Cardiac septum (tissue), 1 donor: ENCODE measurements around the gene PKP4. TPM values are rescaled to one million over a fixed set of nuclear protein-coding genes. Genes with fewer than 3 reads are reported as not detected.
A peak's percentile ranks its signal among the peaks of the same experiment; 100 is the strongest.
"Not testable (repeated sequence)": the region's sequence is repeated elsewhere in the genome, so short reads cannot be mapped to it uniquely, and the experiment has no call there.

Experiments
- DNase-seq: peaks from one replicate; pipeline ENCODE4 v3.0.0-alpha.2; 2020; ENCODE audit warnings: low spot score
- intact Hi-C: fragments of 100-400 bp; cut with DNase I; formaldehyde crosslinking; loops from one replicate; pipeline ENCODE4 v1.14.0; 2022
- long read RNA-seq: library from polyadenylated mRNA; unstranded; transcript quantifications from one replicate; pipeline ENCODE4 v2.0.0, GENCODE V29; 2021
- total RNA-seq: library from RNA; stranded (reverse); fragmentation: NEBNext Ultra II Directional; extraction: Animal tissue kit (Norgen Biotek cat#: 25700); gene quantifications from one replicate; pipeline ENCODE4 v1.2.1, GENCODE V29; 2021
- donor health status: DM: no; HTN: no; CAD: no.

The PKP4 gene, protein sequence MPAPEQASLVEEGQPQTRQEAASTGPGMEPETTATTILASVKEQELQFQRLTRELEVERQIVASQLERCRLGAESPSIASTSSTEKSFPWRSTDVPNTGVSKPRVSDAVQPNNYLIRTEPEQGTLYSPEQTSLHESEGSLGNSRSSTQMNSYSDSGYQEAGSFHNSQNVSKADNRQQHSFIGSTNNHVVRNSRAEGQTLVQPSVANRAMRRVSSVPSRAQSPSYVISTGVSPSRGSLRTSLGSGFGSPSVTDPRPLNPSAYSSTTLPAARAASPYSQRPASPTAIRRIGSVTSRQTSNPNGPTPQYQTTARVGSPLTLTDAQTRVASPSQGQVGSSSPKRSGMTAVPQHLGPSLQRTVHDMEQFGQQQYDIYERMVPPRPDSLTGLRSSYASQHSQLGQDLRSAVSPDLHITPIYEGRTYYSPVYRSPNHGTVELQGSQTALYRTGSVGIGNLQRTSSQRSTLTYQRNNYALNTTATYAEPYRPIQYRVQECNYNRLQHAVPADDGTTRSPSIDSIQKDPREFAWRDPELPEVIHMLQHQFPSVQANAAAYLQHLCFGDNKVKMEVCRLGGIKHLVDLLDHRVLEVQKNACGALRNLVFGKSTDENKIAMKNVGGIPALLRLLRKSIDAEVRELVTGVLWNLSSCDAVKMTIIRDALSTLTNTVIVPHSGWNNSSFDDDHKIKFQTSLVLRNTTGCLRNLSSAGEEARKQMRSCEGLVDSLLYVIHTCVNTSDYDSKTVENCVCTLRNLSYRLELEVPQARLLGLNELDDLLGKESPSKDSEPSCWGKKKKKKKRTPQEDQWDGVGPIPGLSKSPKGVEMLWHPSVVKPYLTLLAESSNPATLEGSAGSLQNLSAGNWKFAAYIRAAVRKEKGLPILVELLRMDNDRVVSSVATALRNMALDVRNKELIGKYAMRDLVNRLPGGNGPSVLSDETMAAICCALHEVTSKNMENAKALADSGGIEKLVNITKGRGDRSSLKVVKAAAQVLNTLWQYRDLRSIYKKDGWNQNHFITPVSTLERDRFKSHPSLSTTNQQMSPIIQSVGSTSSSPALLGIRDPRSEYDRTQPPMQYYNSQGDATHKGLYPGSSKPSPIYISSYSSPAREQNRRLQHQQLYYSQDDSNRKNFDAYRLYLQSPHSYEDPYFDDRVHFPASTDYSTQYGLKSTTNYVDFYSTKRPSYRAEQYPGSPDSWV
- total RNA-seq, result 43.2 TPM
- long read RNA-seq, full-length matches to known transcripts, result 4 of 37 reads
- long read RNA-seq, partial matches to known transcripts, result 17 of 37 reads
- long read RNA-seq, other reads (novel, unspliced or antisense), result 16 of 37 reads

DNA sequence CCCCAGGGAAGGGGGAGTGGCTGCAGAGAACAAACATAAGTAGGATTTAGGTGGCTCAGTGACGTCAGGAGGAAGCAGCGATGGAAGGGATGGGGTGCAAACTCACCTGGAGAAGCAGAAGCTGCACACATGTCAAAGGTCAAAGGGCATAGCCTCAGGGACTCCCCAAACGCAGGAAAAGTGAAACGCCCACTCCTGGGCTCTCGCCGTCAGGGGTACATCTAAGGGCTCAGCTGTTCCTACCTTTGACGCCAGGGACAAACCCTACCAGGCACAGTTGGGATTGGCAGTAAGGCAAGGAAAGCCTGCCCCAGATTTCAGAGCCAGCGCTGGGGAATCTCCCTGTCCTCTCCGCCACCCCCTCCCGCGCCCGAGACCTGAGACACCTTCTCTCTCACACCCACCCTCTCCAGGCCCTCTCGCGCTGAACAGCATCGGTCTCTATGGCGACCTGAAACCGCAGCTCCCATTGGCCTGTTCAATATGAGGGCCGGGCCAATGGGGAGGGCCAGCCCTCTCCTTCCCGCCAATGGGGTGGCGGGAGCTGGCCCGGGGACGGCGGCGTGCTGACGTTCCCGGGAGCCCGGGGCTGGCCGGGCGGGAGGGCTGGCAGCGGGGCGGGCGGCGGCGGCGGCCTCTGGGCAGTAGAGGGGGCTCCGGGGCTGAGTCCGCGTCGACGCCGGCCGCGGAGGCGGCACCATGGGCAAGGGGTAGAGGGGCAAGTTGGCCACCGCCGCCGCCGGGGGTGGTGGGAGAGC, at the start of gene PKP4, which contains the start of gene CCDC148:
TSS of gene PKP4 (plus strand) at position 644 of the 758 bp plus-strand sequence. CDS start 76,233 bp downstream, outside the sequence.
TSS of gene CCDC148 (minus strand) at position 445 of the 758 bp plus-strand sequence. CDS start at position 131, 314 bp downstream.
- intact Hi-C loops, result loop anchor here (2.0 to 10.0 kb wide), 6 partner anchors 81 to 422 kb away; no protein-coding TSS in a partner anchor
- DNase-seq, result peak; percentile 95

- no peak for DNase-seq
- intact Hi-C loops, result no loop called here
Observed at GRCh38 chr2:158407031-158407430, 49.7 kb upstream of the PKP4 start.

DNA sequence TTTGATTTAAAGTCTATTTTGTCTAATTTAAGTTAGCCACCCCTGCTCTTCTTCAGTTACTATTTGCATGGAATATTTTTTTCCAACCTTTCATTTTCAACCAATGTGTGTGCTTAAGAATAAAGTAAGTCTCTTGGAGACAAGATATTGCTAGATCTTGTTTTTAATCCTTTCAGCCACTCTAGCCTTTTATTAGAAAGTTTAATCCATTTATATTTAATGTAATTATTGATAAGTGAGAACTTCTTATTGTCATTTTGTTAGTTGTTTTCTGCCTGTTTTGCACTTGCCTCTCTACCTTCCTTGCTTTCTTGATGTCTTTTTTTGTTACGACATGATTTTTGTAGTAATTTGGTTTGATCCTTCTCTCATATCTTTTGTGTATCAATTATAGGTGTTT, 46.6 kb upstream of the PKP4 start:
- DNase-seq, result no peak
- intact Hi-C loops, result no loop called here

- no peak for DNase-seq
- intact Hi-C loops, result no loop called here
Observed at GRCh38 chr2:158411748-158412147, 45.0 kb upstream of the PKP4 start.

GRCh38 chr2:158412206-158412605, 44.5 kb upstream of the PKP4 start:
- intact Hi-C loops, result no loop called here
- DNase-seq, result no peak

GRCh38 chr2:158413581-158413980, 43.2 kb upstream of the PKP4 start:
- no peak for DNase-seq
- intact Hi-C loops, result no loop called here

DNA sequence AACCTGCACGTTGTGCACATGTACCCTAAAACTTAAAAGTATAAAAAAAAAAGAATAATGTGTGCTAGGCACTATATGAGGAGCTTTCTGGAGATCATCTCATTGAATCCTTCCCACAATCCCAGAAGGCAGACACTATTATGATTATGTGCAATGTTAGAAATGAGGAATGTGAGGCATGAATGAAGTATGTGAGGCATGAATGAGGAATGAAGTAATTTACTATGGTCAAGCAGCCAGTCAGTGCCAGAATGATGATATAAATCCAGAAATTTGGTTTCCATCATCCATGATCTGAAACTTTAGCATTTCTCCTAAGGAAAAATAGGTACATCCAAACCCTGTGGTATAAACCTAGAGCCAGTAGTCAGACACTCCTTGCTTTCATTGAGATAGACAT, 42.2 kb upstream of the PKP4 start:
- intact Hi-C loops, result no loop called here
- no peak for DNase-seq

DNA sequence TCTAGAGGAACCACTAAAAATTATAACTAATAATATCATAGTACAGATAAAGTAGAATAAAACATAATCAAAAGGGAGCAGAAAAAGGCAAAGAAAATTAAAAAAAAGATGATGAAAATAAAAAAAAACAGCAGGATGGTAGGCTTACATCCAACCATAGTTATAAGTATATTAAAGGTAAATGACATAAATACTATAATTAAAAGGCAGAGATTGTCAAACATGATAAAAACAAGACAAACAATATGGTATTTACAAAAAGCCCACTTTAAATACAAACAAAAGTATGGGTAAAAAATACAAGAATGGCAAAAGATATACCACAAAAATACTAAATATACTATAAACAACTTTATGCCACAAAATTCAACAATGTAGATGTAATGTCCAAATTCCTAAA, 24.6 kb upstream of the PKP4 start:
- no peak for DNase-seq
- intact Hi-C loops, result no loop called here

DNA sequence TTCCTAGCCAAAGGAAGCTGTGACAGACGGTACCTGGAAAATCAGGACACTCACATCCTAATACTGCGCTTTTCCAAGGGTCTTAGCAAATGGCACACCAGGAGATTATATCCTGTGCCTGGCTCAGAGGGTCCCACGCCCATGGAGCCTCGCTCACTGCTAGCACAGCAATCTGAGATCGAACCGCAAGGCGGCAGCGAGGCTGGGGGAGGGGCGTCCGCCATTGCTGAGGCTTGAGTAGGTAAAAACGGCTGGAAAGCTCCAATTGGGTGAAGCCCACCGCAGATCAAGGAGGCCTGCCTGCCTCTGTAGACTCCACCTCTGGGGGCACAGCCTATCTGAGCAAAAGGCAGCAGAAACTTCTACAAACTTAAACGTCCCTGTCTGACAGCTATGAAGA, 23.0 kb upstream of the PKP4 start:
- intact Hi-C loops, result not testable (repeated sequence)

DNA sequence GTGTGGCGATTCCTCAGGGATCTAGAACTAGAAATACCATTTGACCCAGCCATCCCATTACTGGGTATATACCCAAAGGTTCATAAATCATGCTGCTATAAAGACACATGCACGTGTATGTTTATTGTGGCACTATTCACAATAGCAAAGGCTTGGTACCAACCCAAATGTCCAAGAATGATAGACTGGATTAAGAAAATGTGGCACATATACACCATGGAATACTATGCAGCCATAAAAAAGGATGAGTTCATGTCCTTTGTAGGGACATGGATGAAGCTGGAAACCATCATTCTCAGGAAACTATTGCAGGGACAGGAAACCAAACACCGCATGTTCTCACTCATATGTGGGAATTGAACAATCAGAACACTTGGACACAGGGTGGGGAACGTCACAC, 17.7 kb upstream of the PKP4 start:
- intact Hi-C loops, result not testable (repeated sequence)

More for the DNA sequence above, 23.0 kb upstream of the PKP4 start:
- DNase-seq, result not testable (repeated sequence)

GRCh38 chr2:158443606-158444005, 13.1 kb upstream of the PKP4 start:
- no peak for DNase-seq
- intact Hi-C loops, result no loop called here

More for the DNA sequence above, 17.7 kb upstream of the PKP4 start:
- DNase-seq, result not testable (repeated sequence)

- peak; percentile 86 for DNase-seq
- intact Hi-C loops, result loop anchor here (2.0 to 10.0 kb wide), 6 partner anchors 80 to 422 kb away; no protein-coding TSS in a partner anchor
Observed at GRCh38 chr2:158457092-158457825, 507 bp downstream of the PKP4 start.

DNA sequence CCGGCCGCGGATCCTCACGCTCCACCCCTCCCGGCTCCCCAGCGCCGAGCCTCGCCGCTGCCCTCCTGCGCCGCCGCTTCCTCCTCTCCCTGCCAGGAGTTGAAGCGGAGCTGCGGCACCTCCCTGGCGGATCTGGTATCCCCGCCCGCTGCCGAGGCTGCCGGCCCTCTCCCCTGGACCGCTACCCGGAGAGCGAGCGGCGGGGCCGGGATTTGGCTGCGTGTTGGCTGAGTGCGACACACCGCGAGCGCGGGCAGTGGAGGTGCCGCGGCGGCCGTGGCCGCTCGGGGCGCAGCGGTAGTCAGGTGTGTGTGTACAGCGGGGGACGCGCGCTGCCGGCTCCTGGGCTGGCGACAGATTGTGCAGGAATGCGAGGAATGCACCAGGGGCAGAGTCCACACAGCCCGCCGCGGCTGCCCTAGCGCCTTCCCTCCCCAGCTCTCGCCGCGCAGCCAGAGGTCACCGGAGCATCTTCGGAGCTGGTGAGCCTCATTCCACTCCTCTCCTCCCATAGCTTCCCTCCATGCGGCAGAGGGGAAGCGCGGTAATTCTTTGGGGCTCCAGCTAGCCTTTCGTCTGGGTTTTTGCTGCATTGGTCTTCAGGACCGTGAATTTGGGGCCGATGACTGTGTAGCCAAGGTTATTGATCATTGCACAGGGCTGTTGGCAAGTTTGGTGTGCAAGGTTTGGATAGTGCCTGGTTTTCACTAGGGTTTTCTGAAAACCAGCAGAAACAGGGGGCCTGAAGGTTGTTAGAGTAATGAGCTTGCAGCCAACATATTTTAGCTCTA, 1.3 kb downstream of the PKP4 start:
- peak; percentile 86 for DNase-seq
- intact Hi-C loops, result loop anchor here (2.0 to 10.0 kb wide), 6 partner anchors 79 to 423 kb away; no protein-coding TSS in a partner anchor

GRCh38 chr2:158458617-158458920, 1.8 kb downstream of the PKP4 start:
- intact Hi-C loops, result loop anchor here (5.0 to 10.0 kb wide), 4 partner anchors 79 to 274 kb away; no protein-coding TSS in a partner anchor
- DNase-seq, result no peak

GRCh38 chr2:158459161-158460003, 2.6 kb downstream of the PKP4 start:
- intact Hi-C loops, result loop anchor here (5.0 to 10.0 kb wide), 4 partner anchors 78 to 275 kb away; no protein-coding TSS in a partner anchor
- DNase-seq, result no peak

DNA sequence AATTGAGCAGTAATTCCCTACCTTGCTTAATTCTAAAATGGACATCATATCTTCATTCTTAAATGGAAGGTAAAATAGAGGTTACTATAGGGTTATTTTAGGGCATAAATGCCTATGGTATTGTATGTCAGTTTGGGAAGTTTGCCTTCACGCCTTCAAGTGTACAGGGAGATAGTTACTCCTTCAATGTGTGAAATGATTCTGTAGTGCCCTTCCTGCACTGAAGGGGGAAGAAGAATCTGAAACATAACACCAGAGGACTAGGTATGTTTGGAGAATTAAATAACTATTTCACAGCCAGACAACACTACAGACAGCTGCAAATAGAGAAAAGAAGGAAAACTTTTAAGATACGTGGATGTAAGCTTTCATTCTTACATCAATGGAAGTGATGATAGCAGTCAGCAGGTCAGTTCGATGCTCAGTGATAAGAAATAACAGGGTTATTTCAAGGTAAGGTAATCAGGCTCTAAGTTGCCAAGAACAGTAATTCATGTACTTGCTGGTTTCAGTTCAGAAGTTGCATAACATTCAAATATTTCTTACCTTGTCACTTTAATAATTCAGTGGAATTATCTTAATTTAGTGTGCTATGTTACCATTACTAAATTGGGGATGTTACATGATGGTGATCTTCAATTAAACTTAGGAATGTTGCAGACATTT, 4.0 kb downstream of the PKP4 start:
- intact Hi-C loops, result no loop called here
- no peak for DNase-seq
